Prostate gland (tissue), 2 donors: Measurements from ENCODE around the gene INO80E.

ENCODE experiments used
- POLR2A ChIP-seq: fragments of 450-650 bp; IDR thresholded peaks from one replicate; pipeline ENCODE4 v1.6.1; 2016; ENCODE audit warnings: antibody characterized with exemption, mild to moderate bottlenecking
- POLR2AphosphoS5 ChIP-seq: sonication (generic); formaldehyde crosslinking; IDR thresholded peaks from one replicate; pipeline ENCODE4 v1.6.1; 2017; ENCODE audit warnings: antibody characterized with exemption
- TF ChIP-seq, protein P1 (sequence below), 4 experiments: fragments of 200-600 bp in 2 of 4; fragments of 450-650 bp in 2 of 4; sonication (generic) in 2 of 4; IDR thresholded peaks; 1 replicate in 3 of 4; 2 replicates in 1 of 4; pipeline ENCODE4 v1.5.1; 2016 to 2019; ENCODE audit warnings: antibody characterized with exemption in 4 of 4, mild to moderate bottlenecking in 2 of 4, moderate library complexity in 2 of 4

DNA sequence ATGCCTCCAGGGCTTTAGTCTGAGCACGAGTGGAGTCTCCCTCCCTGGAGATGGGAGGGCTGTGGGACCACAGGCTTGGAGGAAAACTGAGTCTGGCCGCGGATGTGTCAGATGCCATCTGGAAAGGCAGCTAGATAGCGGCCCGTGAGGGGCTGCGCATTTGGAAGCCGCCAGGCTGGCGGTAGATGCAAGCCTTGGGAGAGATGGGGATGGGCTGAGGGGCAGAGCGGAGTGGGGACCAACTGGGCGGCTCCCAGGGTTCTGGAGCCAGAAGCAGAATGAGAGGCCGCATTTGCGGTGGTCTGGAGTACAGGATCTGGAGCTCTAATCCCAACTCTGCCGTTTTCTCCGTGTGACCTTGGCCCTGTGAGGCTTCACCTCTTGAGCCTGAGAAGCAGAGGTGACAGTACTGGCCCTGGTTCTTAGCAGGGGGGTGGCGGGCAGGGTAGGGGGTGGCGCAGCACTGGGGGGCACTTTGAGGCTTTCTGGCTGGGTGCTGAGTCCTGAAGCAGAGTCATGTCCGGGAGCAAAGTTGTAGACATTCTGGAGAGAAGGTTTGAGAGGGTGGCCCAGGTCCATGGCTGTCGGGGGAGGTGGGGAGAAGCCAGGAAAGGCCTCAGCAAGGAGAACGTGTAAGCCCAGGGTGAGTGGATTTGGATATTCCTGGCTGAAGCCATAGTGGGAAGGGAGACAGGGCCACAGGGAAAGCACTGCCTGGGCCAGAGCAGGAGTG, 6.7 kb downstream of the INO80E start:
- TF ChIP-seq, protein P1, sequence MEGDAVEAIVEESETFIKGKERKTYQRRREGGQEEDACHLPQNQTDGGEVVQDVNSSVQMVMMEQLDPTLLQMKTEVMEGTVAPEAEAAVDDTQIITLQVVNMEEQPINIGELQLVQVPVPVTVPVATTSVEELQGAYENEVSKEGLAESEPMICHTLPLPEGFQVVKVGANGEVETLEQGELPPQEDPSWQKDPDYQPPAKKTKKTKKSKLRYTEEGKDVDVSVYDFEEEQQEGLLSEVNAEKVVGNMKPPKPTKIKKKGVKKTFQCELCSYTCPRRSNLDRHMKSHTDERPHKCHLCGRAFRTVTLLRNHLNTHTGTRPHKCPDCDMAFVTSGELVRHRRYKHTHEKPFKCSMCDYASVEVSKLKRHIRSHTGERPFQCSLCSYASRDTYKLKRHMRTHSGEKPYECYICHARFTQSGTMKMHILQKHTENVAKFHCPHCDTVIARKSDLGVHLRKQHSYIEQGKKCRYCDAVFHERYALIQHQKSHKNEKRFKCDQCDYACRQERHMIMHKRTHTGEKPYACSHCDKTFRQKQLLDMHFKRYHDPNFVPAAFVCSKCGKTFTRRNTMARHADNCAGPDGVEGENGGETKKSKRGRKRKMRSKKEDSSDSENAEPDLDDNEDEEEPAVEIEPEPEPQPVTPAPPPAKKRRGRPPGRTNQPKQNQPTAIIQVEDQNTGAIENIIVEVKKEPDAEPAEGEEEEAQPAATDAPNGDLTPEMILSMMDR (IDR thresholded peaks at IDR 0.05), result no peak
- TF ChIP-seq POLR2A, result no peak
- TF ChIP-seq POLR2AphosphoS5, result no peak
